GM18870 (cell line): Measurements from ENCODE around the gene SELENOS.

Source experiments
- ATAC-seq: cut with Tn5 transposase; IDR thresholded peaks from one replicate; pipeline ENCODE4 v1.9.1; 2021; ENCODE audit warnings: moderate library complexity; ENCODE audit not compliant: unreplicated experiment

SELENOS gene

GRCh38 chr15:101277943-101278564 is 769 bp upstream of the SELENOS start:
- no peak for ATAC-seq

- ATAC-seq: peak; percentile 13
Measured at GRCh38 chr15:101276501-101277037, 716 bp downstream of the SELENOS start.

GRCh38 chr15:101275018-101275417 is 2.3 kb downstream of the SELENOS start:
- peak; percentile 48 for ATAC-seq

- ATAC-seq: no peak
Measured at GRCh38 chr15:101273534-101273933, 3.8 kb downstream of the SELENOS start.

- no peak for ATAC-seq
Measured at GRCh38 chr15:101272584-101272983, 4.7 kb downstream of the SELENOS start.

- no peak for ATAC-seq
Measured at GRCh38 chr15:101269479-101270223, 7.6 kb downstream of the SELENOS start.

- ATAC-seq: no peak
Measured at GRCh38 chr15:101267320-101268104, 9.8 kb downstream of the SELENOS start.

GRCh38 chr15:101266787-101267186 is 10.5 kb downstream of the SELENOS start:
- ATAC-seq: no peak

- no peak for ATAC-seq
Measured at GRCh38 chr15:101266034-101266433, 11.3 kb downstream of the SELENOS start.

- no peak for ATAC-seq
Measured at GRCh38 chr15:101264911-101265641, 12.2 kb downstream of the SELENOS start.

GRCh38 chr15:101264011-101264410 is 13.3 kb downstream of the SELENOS start:
- ATAC-seq: no peak

GRCh38 chr15:101262551-101262950 is 14.7 kb downstream of the SELENOS start:
- no peak for ATAC-seq

GRCh38 chr15:101258238-101259144 is 18.8 kb downstream of the SELENOS start:
- no peak for ATAC-seq

GRCh38 chr15:101256757-101257156 is 20.5 kb downstream of the SELENOS start:
- ATAC-seq: no peak

- no peak for ATAC-seq
Measured at GRCh38 chr15:101255615-101256241, 21.6 kb downstream of the SELENOS start.

- no peak for ATAC-seq
Measured at GRCh38 chr15:101255051-101255395, 22.3 kb downstream of the SELENOS start.

GRCh38 chr15:101254157-101255050 is 22.9 kb downstream of the SELENOS start:
- no peak for ATAC-seq

GRCh38 chr15:101252836-101253235 is 24.4 kb downstream of the SELENOS start:
- ATAC-seq: no peak
